ENCODE results near the gene FTCD. TPM values are rescaled to one million over a fixed set of nuclear protein-coding genes. Genes with fewer than 3 reads are reported as not detected.

Gene FTCD
- total RNA-seq, 1 experiment from 2014 or later: 6.7 TPM

DNA sequence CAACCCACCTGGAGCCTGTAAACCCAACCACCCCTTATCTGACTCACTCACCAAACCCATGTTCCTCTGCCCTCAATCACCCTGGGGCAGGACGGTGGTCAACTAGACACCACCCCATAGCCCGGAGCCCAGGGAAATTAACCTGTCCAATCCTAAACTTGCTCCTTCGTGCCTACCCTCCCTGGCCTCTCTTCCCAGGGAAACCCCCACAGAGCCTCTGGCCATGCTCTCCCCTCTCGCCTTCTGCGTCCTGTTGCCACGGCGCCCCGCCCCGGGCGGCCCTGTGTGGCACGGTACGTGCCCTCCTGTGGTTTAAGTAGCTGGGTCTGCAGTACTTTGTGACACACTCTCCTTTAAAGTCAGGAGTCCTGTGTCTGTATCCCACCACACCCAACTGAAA is 4.0 kb upstream of the FTCD start:
- Histone ChIP-seq H3K4me2 (ENCODE audit: insufficient read depth, insufficient read length, low read length) (no peak overlapping the region), H2AFZ (ENCODE audit: low read length) (no peak overlapping the region), H4K5ac (ENCODE audit: insufficient read length, low read depth, low read length) (no peak overlapping the region), H2BK5ac (ENCODE audit: insufficient read length, low read length) (no peak overlapping the region), H3K27ac (ENCODE audit: insufficient read length, low read depth, low read length) (no peak overlapping the region), H4K91ac (ENCODE audit: insufficient read length, low read depth, low read length) (no peak overlapping the region), H3K79me2 (ENCODE audit: insufficient read depth, low read length) (no peaks in the 10 kb centered on the region), H3K23ac (ENCODE audit: insufficient read length, low read depth, low read length) (no peak overlapping the region), H3K4me1 (ENCODE audit: insufficient read depth, low read length) (no peaks in the 10 kb centered on the region), H3K9me3 (ENCODE audit: control insufficient read depth, low read depth, low read length) (no peaks in the 10 kb centered on the region), H3K27me3 (ENCODE audit: insufficient read depth, low read length) (no peaks in the 10 kb centered on the region), H3K56ac (ENCODE audit: insufficient read length, low read depth, low read length) (no peak overlapping the region), H2AK5ac (ENCODE audit: insufficient read length, low read length) (no peak overlapping the region), H3K4ac (ENCODE audit: low read depth, low read length) (no peak overlapping the region), H2BK12ac (ENCODE audit: insufficient read length, low read depth, low read length) (no peak overlapping the region), H3K79me1 (ENCODE audit: insufficient read depth, low read depth, low read length, poor library complexity, severe bottlenecking) (no peaks in the 10 kb centered on the region), H4K20me1 (ENCODE audit: control insufficient read depth, insufficient read depth, insufficient read length) (no peaks in the 10 kb centered on the region), H2BK120ac (ENCODE audit: low read depth, low read length, poor library complexity, severe bottlenecking) (no peak overlapping the region), H3T11ph (ENCODE audit: low read length) (no peak overlapping the region), H3K9ac (ENCODE audit: extremely low read depth, insufficient read length, low read length) (no peak overlapping the region), H2BK15ac (ENCODE audit: low read depth, low read length) (no peak overlapping the region), H4K8ac (replicated peaks; ENCODE audit: insufficient read length, low read depth, low read length) (no peak overlapping the region), H3K14ac (ENCODE audit: insufficient read depth, low read length) (no peak overlapping the region), H3K23me2 (ENCODE audit: insufficient read length, low read depth, low read length, poor library complexity, severe bottlenecking) (no peaks in the 10 kb centered on the region), H3K18ac (ENCODE audit: insufficient read length, low read depth, low read length) (no peak overlapping the region), H2BK20ac (ENCODE audit: low read depth, low read length, poor library complexity, severe bottlenecking) (no peak overlapping the region)
- H3K4me3 Mint-ChIP-seq: no peak overlapping the region
- H3K9me3 Mint-ChIP-seq: peaks cover 15 to 32% of the 10 kb centered on the region in 2 experiments
- no CpG with 5 or more reads among the region's 12 CpGs for WGBS (ENCODE audit: extremely low coverage, insufficient read length, low lambda C conversion rate)
- peaks cover 31 to 41% (median 31%) of the 10 kb centered on the region in 3 experiments for H3K36me3 Mint-ChIP-seq (ENCODE audit: insufficient read depth in 1 of 3, low read depth in 3 of 3)
- H3K27ac Mint-ChIP-seq: peak overlapping the region in 1 of 3 experiments; percentile 48; a peak in 1 of 7 replicates
- peak; percentile 13 for DNase-seq
- TF ChIP-seq, protein P1, sequence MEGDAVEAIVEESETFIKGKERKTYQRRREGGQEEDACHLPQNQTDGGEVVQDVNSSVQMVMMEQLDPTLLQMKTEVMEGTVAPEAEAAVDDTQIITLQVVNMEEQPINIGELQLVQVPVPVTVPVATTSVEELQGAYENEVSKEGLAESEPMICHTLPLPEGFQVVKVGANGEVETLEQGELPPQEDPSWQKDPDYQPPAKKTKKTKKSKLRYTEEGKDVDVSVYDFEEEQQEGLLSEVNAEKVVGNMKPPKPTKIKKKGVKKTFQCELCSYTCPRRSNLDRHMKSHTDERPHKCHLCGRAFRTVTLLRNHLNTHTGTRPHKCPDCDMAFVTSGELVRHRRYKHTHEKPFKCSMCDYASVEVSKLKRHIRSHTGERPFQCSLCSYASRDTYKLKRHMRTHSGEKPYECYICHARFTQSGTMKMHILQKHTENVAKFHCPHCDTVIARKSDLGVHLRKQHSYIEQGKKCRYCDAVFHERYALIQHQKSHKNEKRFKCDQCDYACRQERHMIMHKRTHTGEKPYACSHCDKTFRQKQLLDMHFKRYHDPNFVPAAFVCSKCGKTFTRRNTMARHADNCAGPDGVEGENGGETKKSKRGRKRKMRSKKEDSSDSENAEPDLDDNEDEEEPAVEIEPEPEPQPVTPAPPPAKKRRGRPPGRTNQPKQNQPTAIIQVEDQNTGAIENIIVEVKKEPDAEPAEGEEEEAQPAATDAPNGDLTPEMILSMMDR (conservative IDR thresholded peaks at IDR 0.05): no peak
- H3K27me3 Mint-ChIP-seq (ENCODE audit: low read depth): no peaks in the 10 kb centered on the region
- H3K4me1 Mint-ChIP-seq: no peaks in the 10 kb centered on the region
